Uterus (tissue), 2 donors: Measurements from ENCODE around the gene GNA12.

Source experiments
- CTCF ChIP-seq, 4 experiments: fragments of 200-600 bp in 2 of 4; fragments of 450-650 bp in 2 of 4; sonication (generic) in 2 of 4; IDR thresholded peaks; one replicate each; pipeline ENCODE4 v1.5.1; 2016 to 2019; ENCODE audit warnings: antibody characterized with exemption in 4 of 4, mild to moderate bottlenecking in 2 of 4, moderate library complexity in 1 of 4
- POLR2A ChIP-seq, 2 donors: fragments of 450-650 bp; IDR thresholded peaks; one replicate each; pipeline ENCODE4 v1.6.1; 2016; ENCODE audit warnings: antibody characterized with exemption in 2 of 2, mild to moderate bottlenecking in 1 of 2, moderate library complexity in 1 of 2

GRCh38 chr7:2851497-2851896 is 7.4 kb upstream of the GNA12 start:
- TF ChIP-seq CTCF (IDR thresholded peaks at IDR 0.05) (no peak), POLR2A (IDR thresholded peaks at IDR 0.05) (no peak)
